K562 (cell line): ENCODE results near the gene BTD. TPM values are rescaled to one million over a fixed set of nuclear protein-coding genes. Genes with fewer than 3 reads are reported as not detected.

Source experiments
- DIDO1 ChIP-seq: fragments of 450-650 bp; IDR thresholded peaks from 2 replicates; pipeline ENCODE4 v1.6.1; 2016; ENCODE audit warnings: low read depth, missing biosample characterization, missing genetic modification characterization
- MEF2A ChIP-seq: IDR thresholded peaks from 2 replicates; pipeline ENCODE4 v1.6.1; 2011; ENCODE audit warnings: low read depth, mild to moderate bottlenecking, low read length, moderate library complexity; ENCODE audit not compliant: control insufficient read depth
- MEF2D ChIP-seq: conservative IDR thresholded peaks from 2 replicates; pipeline ENCODE4 v1.6.1; 2016; ENCODE audit warnings: low read depth, missing genetic modification characterization, missing compliant biosample characterization
- MLLT1 ChIP-seq, 2 experiments: fragments of 450-650 bp; IDR thresholded peaks; 2 replicates each; pipeline ENCODE4 v1.6.1; 2016
- MNT ChIP-seq, 2 experiments: fragments of 450-650 bp; conservative IDR thresholded peaks; 2 replicates each; pipeline ENCODE4 v1.6.1; 2017; ENCODE audit warnings: mild to moderate bottlenecking in 2 of 2, moderate library complexity in 2 of 2
- PBX2 ChIP-seq, 2 experiments: IDR thresholded peaks in 1 of 2; conservative IDR thresholded peaks in 1 of 2; 2 replicates each; pipeline ENCODE4 v1.6.1; 2016; ENCODE audit warnings: low read depth in 2 of 2, mild to moderate bottlenecking in 1 of 2, missing compliant biosample characterization in 1 of 2, missing genetic modification characterization in 1 of 2, moderate library complexity in 1 of 2
- RFX1 ChIP-seq: fragments of 450-650 bp; IDR thresholded peaks from 2 replicates; pipeline ENCODE4 v1.6.1; 2016; ENCODE audit warnings: mild to moderate bottlenecking, moderate library complexity
- SMAD4 ChIP-seq: fragments of 250-450 bp; sonication (Bioruptor Pico); conservative IDR thresholded peaks from 2 replicates; pipeline ENCODE4 v1.8.0; 2021; ENCODE audit warnings: inconsistent platforms, mild to moderate bottlenecking, moderate library complexity
- THAP7 ChIP-seq: fragments of 250-450 bp; sonication (Bioruptor Pico); IDR thresholded peaks from 2 replicates; pipeline ENCODE4 v1.5.0; 2021
- ZNF445 ChIP-seq: fragments of 250-450 bp; sonication (Bioruptor Pico); IDR thresholded peaks from 2 replicates; pipeline ENCODE4 v1.4.0; 2020; ENCODE audit warnings: low read depth, mild to moderate bottlenecking, moderate library complexity
- ZNF655 ChIP-seq: fragments of 250-450 bp; sonication (Bioruptor Pico); IDR thresholded peaks from 2 replicates; pipeline ENCODE4 v1.5.0; 2021
- polyA plus RNA-seq, 8 experiments: library from polyadenylated mRNA; depleted of rRNA in 4 of 8; stranded (reverse) in 5 of 8; unstranded in 3 of 8; fragments of >200 nt; fragmentation: Nextera tagmentation in 2 of 8; fragmentation: Illumina TruSeq in 1 of 8; extraction: Ambion mirVana in 2 of 8; extraction: Trizol in 1 of 8; gene quantifications; 2 replicates each; pipeline versions ENCODE4 v1.2.1 to v1.2.3, GENCODE V29; 2011 to 2014; ENCODE audit warnings: inconsistent platforms in 1 of 8, missing spikeins in 1 of 8
- total RNA-seq, 7 experiments: library from RNA; depleted of rRNA in 6 of 7; stranded (reverse); fragments of >200 nt in 6 of 7; fragmentation: Illumina TruSeq in 2 of 7; extraction: Trizol in 2 of 7; gene quantifications; 2 replicates each; pipeline versions ENCODE4 v1.2.1 to v1.2.3, GENCODE V29; 2011 to 2021; ENCODE audit warnings: low replicate concordance in 1 of 7

BTD gene
- total and polyA plus RNA-seq, 9 of the 15 experiments (the other 6 are each of a cell fraction or from before 2014, with no cell fraction given), result 6.6 to 26.2 (median 10.6) TPM

GRCh38 chr3:15591928-15592327 is 9.6 kb upstream of the BTD start (continued):
- TF ChIP-seq MNT (conservative IDR thresholded peaks at IDR 0.05) (no peak), ZNF445 (CRISPR knock-in tag) (peak; percentile 75; the same call in 1 of the 2 replicates), MLLT1 (IDR thresholded peaks at IDR 0.05) (no peak), RFX1 (no peak), MEF2D (tag) (no peak), SMAD4 (CRISPR knock-in tag) (no peak), MEF2A (no peak), ZNF655 (CRISPR knock-in tag) (peak; percentile 87), DIDO1 (tag) (no peak), PBX2 (CRISPR knock-in tag; IDR thresholded peaks at IDR 0.05; ENCODE audit: low read depth) (no peak), PBX2 (tag; conservative IDR thresholded peaks at IDR 0.05; ENCODE audit: low read depth) (no peak), THAP7 (CRISPR knock-in tag) (peak; percentile 78)
